Stimulated activated CD8-positive, alpha-beta memory T cell treated with anti-CD3 and anti-CD28 coated beads, Interleukin-2, amount 100 ng/mL, for 48 hours (primary cell): ENCODE measurements around the gene GINS3.

Experiments
- DNase-seq, 2 donors: peaks; one replicate each; pipeline ENCODE4 v3.0.0-alpha.2; 2020; ENCODE audit warnings: low read depth in 2 of 2

GINS3 gene

GRCh38 chr16:58425756-58426494 lies 33.7 kb downstream of the GINS3 start:
- peak; percentile 10 to 19 for DNase-seq

GRCh38 chr16:58426966-58427365 lies 34.7 kb downstream of the GINS3 start:
- DNase-seq, result no peak

DNA sequence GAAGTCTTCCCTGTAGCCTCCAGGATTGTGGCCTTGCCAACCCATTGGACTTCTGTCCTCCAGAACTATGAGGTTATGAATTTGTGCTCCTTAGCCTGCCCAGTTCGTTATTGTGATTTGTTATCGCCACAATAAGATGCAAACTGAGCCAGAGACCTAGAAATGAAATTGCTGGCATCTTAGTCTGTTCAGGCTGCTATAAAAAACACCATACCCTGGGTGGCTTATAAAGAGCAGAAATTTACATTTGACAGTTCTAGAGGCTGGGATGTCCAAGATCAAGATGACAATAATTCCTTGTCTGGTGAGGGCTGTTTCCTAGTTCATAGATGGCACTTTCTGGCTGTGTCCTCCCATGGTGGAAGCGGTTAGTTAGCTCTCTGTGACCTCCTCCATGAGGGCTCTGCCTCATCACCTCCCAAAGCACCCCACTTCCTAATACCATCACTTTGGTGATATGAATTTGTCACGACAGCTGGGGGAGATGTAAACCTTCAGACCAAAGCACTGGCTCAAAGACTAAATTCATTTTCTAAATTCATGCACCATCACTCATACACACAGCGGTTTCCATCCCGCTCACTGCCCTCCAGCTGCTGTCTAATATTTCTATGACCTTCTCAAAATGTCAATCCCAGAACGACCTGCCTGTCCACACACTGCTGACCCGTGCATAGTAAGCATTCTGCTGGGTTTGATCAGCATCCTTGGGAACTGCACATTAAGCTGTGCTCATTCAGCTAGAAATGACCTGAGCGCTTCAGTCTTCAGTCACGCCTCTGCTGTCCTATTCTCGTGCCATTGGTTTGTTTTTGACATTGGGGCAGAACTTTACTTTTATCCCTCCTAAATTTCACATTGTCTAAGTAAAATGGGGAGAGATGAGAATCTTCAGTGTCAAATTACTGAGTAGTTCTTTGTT lies 36.6 kb downstream of the GINS3 start:
- no peak for DNase-seq

- DNase-seq, result no peak
Measured at GRCh38 chr16:58430718-58431117, 38.4 kb downstream of the GINS3 start.

DNA sequence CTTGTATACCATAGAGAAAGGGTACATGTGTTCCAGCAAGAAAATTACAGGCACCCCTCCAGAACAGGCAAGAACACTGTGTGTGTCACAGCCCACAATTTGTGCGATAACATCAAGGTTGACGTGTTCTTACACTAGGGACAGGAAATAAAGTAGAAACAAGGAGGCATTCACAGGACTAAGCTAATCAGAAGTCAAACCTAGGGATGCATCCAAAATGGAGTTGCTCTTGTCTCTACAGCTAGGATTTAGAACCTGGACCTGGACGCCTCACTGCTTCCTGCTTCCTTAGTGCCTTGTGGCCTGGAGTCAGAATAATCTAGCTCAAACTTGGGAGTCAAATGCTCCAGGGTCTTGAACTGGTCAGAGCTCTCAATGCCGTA lies 41.3 kb downstream of the GINS3 start:
- no peak for DNase-seq

DNA sequence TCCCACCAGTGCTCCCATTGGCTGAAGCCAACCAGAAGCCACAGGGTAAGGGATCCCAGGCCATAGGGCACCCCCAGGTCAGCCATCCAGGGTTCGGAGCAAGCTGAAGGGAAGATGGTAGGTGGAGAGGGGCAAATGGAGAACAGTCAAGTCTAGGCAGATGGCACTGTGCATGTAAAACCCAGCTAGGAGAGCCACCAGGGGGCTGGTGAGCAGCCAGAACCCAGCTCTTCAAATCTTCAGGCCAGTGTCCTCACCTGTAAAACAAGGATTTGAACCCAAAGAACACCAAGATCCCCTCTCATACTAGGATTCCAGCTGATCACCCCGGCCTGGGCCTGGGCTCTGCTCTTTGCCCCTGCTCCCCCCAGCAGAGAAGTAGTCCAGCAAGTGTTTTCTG lies 43.5 kb downstream of the GINS3 start:
- no peak for DNase-seq

DNA sequence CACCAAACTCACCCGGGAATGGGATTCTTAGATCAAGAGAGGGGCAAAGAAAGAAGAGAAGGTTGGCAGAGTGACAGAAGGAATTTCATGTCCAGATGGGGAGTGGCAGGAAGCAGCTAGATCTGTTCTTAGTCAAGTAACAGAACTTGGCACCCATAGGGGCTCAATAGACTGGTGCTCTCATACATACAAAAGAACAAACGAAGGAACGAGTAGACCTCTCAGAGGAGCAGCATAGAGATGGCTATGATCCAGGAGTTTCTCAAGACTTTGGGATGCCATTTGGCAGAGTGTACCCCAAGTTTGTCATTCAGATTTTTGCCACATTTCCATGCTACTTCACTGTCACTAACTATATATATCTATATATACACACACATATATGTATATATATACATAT lies 47.9 kb downstream of the GINS3 start:
- DNase-seq, result no peak

DNA sequence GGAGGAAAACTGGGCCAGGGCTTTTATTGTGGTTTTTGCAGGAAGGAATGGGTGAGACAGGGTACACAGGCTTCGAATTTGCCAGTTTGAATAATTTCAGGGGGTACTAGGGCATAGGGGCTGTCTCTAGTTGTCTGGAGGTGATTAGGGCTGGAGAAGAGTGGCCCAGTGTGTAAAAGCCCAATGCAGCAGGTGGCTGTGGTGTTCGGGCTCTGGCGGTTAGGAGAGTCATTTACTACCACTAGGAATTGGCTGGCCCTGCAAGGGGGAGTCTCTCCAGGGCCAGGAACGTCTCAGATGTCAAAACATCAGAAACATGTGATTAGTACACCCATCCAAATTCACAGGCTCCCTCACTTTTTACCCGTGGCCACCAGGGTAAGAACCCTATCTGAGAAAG lies 50.3 kb downstream of the GINS3 start:
- no peak for DNase-seq

- DNase-seq, result no peak
Measured at GRCh38 chr16:58443783-58444182, 51.5 kb downstream of the GINS3 start.

DNA sequence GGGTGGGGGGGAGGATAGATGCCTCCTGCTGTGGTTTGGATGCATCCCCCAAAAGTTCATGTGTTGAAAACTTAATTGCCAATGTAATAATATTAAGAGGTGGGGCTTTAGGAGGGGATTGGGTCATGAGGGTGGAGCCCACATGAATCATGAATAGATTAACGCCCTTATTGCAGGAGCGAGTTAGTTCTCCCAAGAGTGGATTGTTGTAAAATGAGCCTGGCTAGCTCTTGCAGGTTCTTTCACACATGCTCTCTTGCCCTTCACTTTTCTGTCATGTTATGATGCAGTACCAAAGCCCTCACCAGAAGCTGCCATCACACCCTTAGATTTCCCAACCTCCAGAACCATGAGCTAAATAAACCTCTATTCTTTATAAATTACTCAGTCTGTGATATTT lies 52.0 kb downstream of the GINS3 start:
- no peak for DNase-seq

DNA sequence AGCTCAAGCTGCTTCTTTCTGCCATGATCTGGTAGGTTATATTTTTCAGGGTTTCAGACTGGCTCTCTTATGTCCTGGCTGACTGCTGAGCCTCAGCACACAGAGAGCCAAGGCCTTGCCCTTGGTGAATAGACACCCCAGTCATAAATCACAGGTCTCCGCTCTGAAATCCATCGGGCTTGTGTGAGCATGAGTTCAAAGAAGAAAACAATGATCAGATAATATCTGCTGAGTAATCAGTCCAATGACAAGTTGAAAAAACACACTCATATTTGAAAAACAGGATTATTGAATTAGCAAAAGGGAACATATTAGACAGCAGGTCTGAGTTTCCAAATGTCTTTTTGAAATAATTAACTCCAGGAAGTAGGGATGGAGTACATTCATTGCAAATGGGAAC lies 56.6 kb downstream of the GINS3 start:
- no peak for DNase-seq

- DNase-seq, result no peak
Measured at GRCh38 chr16:58449306-58449705, 57.0 kb downstream of the GINS3 start.

GRCh38 chr16:58449768-58450167 lies 57.5 kb downstream of the GINS3 start:
- DNase-seq, result no peak

DNA sequence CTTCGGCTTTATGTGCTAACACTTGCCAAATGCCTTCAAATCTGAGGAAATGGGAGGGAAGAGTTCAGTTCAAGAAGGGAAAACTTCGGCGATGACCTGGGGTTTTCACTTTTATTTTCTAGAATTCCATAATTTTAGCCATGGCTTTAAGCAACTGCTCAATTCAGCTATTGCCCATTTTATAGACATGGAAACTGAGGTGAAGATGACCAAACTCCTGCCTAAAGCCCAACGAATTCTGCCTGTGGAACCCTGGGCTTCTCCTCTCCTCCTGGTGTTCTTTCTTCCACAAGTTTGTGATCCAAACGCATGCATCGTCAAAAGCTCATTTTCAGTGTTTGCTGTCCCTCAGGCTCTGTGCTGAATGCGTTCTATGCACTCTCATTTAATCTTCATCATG lies 58.3 kb downstream of the GINS3 start:
- no peak for DNase-seq

- DNase-seq, result no peak
Measured at GRCh38 chr16:58451265-58451689, 59.0 kb downstream of the GINS3 start.

GRCh38 chr16:58451945-58452401 lies 59.7 kb downstream of the GINS3 start:
- DNase-seq, result no peak

GRCh38 chr16:58452640-58453039 lies 60.4 kb downstream of the GINS3 start:
- no peak for DNase-seq

GRCh38 chr16:58454178-58454577 lies 61.9 kb downstream of the GINS3 start:
- no peak for DNase-seq

GRCh38 chr16:58454856-58455255 lies 62.6 kb downstream of the GINS3 start:
- DNase-seq, result no peak
